ENCODE measurements around the gene LHFPL2.
A peak's percentile ranks its signal among the peaks of the same experiment; 100 is the strongest.

Gene LHFPL2

DNA sequence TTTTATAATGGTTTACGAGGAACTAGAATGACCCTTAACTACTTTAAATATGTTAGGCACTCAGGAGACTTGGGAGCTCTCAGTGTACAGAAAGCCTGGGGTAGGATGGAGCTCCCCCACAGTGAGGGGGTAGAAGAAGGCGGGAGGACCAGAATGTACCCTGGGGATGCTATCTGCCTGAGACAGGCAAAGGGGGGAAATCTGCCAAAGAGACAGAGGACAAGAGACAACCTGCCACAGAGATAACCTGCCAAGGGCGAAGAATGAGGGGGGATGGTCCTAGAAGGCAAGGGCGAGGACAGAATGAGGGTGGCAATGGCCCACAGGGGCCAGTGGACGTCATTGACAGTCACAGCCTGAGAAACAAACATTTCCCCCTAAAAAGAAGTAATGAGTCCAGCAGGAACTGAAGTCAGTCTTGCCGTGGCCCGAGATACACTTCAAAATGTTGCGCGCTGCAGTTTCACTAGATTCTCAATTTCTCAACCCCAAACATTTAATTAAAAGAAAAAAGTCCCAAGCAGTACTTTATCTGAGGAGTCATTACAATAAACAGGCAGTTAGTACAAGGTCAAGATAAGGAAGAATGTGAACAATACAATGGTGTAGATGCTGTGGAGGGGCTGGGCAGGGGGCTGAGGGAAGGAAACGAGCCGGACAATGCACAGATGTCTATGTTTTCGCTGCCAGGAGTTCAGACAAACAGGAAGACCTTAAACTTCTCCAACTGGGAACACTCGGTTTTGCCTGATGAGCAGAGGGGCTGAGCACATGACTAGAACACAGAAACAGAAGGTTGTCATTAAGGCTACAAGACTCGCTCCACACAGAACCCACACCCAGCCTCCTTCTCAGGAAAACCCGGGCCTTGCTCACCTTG, 125.0 kb downstream of the LHFPL2 start:
- Histone ChIP-seq H3K79me2 (ENCODE audit: control insufficient read depth, insufficient read depth, low read length, unreplicated experiment) (peaks cover 17% of the 10 kb centered on the region), H2AFZ (ENCODE audit: low read length, unreplicated experiment) (no peak overlapping the region), H3K4me3 (ENCODE audit: low read depth, low read length) (no peak overlapping the region), H3K27me3 (ENCODE audit: insufficient read depth, low read length) (no peaks in the 10 kb centered on the region), H3K27ac (ENCODE audit: low read depth, low read length) (no peak overlapping the region), H3K4me1 (ENCODE audit: control insufficient read depth, insufficient read depth, low read length, unreplicated experiment) (peaks cover 53% of the 10 kb centered on the region), H3K36me3 (ENCODE audit: insufficient read depth, low read length) (no peaks in the 10 kb centered on the region)

DNA sequence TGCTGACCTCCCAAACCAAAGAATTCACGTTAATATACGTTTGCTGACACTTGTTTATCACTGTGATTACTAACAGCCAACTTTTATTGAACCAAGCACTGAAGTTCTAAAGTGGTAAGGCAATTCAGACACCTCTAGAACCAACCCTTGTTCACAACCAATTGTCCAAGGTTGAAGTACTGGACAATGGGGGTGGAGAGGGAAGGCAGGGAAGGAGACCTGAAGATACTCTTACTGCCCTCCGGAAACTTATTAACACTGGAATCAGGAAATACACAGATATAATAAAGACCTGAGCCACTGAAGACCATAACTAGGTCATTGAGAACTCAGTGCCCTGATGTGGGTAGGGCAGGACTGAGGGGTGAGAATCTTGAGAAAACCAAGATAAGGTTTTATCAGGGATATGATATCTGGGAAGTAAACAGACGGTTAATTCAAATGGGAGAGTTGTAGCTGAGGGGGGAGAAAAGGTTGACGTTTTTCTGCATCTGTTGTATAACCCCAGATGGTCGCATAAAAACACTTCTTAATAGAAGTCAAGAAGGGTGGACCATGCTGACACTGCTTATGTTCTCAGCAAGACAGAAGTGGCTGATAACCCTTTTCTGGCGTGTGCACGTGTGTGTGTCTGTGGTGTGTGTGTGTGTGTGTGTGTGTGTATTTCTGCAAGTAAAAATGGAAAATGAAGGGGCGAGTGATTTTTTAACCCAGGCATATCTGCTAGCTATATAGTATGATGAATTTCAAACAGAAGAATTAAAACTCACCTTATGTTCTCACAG, 125.9 kb downstream of the LHFPL2 start:
- Histone ChIP-seq H3K27me3 (ENCODE audit: insufficient read depth, low read length) (no peaks in the 10 kb centered on the region), H2AFZ (ENCODE audit: low read length, unreplicated experiment) (no peak overlapping the region), H3K4me1 (ENCODE audit: control insufficient read depth, insufficient read depth, low read length, unreplicated experiment) (peaks cover 52% of the 10 kb centered on the region), H3K27ac (ENCODE audit: low read depth, low read length) (no peak overlapping the region), H3K36me3 (ENCODE audit: insufficient read depth, low read length) (no peaks in the 10 kb centered on the region), H3K4me3 (ENCODE audit: low read depth, low read length) (no peak overlapping the region), H3K79me2 (ENCODE audit: control insufficient read depth, insufficient read depth, low read length, unreplicated experiment) (peaks cover 17% of the 10 kb centered on the region)

DNA sequence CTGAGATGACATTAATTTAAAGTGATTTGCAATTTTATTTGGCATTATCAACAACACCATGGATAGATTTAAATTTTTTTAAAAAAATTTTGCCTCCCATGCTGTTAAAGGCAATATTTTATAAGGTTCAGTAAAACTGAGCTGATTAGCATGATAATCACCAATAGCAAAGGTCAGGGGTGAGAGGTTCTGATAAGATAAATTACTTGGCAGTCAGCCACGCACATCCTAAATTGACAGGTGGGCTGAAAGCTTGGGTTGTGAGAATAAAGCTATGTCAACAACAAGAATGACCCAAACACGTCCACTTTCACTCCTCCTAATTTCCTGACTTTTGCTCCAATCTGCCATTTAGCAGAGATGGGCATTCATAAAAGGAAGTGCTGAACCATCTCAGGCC, 127.1 kb downstream of the LHFPL2 start:
- no peaks in the 10 kb centered on the region for H3K36me3 ChIP-seq (ENCODE audit: insufficient read depth, low read length)
- H3K27ac ChIP-seq (ENCODE audit: low read depth, low read length) = no peak overlapping the region
- H3K79me2 ChIP-seq (ENCODE audit: control insufficient read depth, insufficient read depth, low read length, unreplicated experiment) = peaks cover 17% of the 10 kb centered on the region
- H3K4me1 ChIP-seq (ENCODE audit: control insufficient read depth, insufficient read depth, low read length, unreplicated experiment) = peaks cover 42% of the 10 kb centered on the region
- no peaks in the 10 kb centered on the region for H3K27me3 ChIP-seq (ENCODE audit: insufficient read depth, low read length)
- no peak overlapping the region for H3K4me3 ChIP-seq (ENCODE audit: low read depth, low read length)
- H2AFZ ChIP-seq (ENCODE audit: low read length, unreplicated experiment) = no peak overlapping the region

DNA sequence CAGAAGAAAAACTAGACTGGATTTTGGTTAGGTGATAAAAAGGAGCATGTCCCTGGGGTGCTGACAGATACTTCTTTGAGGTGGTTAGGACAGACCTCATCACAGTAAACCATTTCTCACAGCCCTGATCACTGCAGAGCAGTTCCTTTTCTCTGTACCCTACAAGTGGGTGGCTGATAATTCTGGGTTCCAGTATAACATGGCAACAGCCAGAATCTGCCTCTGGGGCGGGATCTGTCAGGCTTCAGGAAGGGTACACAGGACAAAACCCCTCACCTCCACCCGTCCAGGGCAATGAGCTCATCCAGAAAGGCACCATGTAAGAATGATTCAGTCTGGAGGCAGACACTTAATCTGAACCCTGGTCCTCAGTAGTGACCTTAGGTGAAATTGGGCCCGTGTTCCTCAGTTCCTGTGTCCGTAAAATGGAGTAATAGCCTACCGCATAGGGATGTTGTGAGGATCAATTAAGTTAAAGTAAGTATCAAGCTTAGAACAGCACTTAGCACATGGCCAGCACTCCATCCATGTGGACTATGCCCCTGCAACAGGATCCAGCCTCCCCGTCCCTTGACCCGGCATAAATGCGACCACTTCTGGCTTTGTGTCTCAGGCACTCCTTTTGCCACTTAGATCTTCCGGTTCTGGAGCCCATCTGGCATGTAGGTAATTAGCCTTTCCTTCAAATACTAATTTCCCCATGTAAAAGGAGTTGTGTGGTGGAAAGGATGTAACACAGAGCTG, 129.2 kb downstream of the LHFPL2 start:
- Histone ChIP-seq H3K4me3 (ENCODE audit: low read depth, low read length) (no peak overlapping the region; the same call in 1 of the 2 replicates), H2AFZ (ENCODE audit: low read length, unreplicated experiment) (peak overlapping the region; percentile 31), H3K27ac (ENCODE audit: low read depth, low read length) (peak overlapping the region; percentile 99), H3K4me1 (ENCODE audit: control insufficient read depth, insufficient read depth, low read length, unreplicated experiment) (peaks cover 36% of the 10 kb centered on the region), H3K36me3 (ENCODE audit: insufficient read depth, low read length) (no peaks in the 10 kb centered on the region), H3K27me3 (ENCODE audit: insufficient read depth, low read length) (no peaks in the 10 kb centered on the region), H3K79me2 (ENCODE audit: control insufficient read depth, insufficient read depth, low read length, unreplicated experiment) (peaks cover 10% of the 10 kb centered on the region)

DNA sequence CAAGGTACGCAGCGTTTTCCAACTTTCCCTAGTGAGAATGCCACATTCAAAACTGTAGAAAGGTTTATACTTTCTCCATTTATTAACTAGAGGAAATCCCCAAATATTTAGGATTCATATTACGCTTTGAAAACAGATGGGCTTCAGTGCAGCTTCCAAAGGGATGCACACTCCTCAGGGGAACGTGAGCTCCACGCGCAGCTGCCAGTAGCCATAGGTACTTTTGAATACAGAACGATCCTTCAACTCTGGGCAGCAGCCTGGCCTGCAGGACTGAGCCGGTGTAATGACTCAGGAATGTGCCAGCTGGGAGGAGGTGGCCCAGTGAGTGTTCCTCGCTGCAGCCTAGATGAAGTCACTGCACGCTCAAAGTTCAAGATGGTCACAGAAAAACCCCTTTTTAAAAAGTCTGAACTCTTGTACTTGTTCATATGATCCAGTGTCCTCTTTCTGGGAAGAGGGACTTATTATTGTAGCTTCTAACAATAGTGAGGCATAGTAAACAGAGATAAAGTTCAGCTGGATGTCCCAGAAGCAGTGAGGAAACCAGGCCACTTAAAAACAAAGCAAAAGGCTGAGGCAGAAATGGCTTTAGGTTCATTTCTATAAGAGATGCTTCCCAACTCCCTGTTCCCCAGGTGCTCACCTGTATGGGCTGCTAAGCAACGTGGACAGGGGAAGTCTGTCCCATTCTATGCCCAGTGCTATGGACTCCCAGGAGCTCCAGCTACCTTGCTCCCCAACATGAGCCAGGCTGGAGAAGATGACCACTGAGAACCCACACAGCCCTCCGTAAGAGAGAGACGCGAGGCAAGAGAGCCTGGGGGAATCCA, 130.0 kb downstream of the LHFPL2 start:
- peak overlapping the region; percentile 31 for H2AFZ ChIP-seq (ENCODE audit: low read length, unreplicated experiment)
- H3K27ac ChIP-seq (ENCODE audit: low read depth, low read length) = peak overlapping the region; percentile 99
- no peak overlapping the region; the same call in 1 of the 2 replicates for H3K4me3 ChIP-seq (ENCODE audit: low read depth, low read length)
- H3K27me3 ChIP-seq (ENCODE audit: insufficient read depth, low read length) = no peaks in the 10 kb centered on the region
- peaks cover 10% of the 10 kb centered on the region for H3K79me2 ChIP-seq (ENCODE audit: control insufficient read depth, insufficient read depth, low read length, unreplicated experiment)
- H3K36me3 ChIP-seq (ENCODE audit: insufficient read depth, low read length) = no peaks in the 10 kb centered on the region
- peaks cover 39% of the 10 kb centered on the region for H3K4me1 ChIP-seq (ENCODE audit: control insufficient read depth, insufficient read depth, low read length, unreplicated experiment)

DNA sequence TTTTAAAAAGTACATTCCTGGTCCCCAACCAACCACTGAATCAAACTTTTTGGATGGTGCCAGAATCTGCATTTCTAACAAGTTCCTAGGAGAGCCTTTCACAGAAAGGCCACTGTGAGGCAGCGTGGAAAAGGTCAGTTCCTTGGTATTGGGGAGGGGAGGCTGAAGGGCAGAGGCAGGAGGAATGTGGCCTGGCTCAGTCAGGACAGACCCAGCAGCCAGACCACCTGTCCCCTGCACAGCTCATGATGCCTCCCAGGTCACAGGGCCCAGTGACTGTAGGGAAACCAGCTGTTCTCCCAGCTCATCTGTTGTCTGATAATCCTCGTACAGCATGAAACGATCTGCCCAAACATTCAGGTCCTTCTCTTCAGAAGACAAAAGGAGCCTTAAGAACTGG, 132.9 kb downstream of the LHFPL2 start:
- H2AFZ ChIP-seq (ENCODE audit: low read length, unreplicated experiment) = no peak overlapping the region

DNA sequence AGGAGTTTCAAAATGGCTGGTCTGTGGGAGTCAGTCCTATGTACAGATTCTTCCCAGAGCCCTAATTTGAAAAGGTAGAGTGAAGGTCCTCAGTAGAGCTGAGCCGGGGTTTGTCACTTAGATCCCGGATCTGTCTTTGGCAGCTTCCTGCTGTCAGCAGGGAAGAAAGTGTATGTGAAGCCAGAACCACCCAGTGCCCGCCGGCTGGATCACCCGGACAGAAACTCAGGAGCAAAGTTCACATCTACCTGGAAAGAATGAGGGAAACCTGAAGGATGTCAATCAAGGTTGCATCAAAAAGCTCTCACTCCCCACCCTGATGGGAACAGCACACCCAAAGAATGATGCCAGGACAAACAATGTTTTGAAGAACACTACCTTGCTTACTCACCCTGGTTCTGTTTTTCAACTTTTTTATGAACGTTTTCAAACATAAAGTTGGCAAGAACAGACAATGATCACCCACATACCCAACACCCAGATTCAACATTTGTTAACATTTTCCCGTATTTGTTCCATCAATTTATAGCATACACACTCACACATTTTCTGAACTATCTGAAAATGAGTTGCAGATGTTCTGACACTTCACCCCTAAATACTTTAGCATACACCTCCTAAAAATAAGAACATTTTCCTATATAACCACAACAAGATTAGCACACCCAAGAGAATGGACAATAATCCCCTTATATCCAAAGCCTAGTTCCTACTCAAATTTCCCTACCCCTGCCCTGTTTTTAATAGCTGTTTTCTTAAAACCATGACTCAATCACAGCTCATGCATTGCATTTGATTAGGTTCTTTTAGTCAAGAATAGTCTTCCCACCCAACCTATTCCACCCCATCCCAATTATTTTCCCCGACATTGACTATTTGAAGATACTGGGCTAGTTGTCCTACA, 133.9 kb downstream of the LHFPL2 start:
- H3K27me3 ChIP-seq (ENCODE audit: insufficient read depth, low read length) = no peaks in the 10 kb centered on the region
- H3K4me3 ChIP-seq (ENCODE audit: low read depth, low read length) = peak overlapping the region; percentile 40; the same call in 1 of the 2 replicates
- no peaks in the 10 kb centered on the region for H3K36me3 ChIP-seq (ENCODE audit: insufficient read depth, low read length)
- peaks cover 47% of the 10 kb centered on the region for H3K4me1 ChIP-seq (ENCODE audit: control insufficient read depth, insufficient read depth, low read length, unreplicated experiment)
- peak overlapping the region; percentile 93 for H3K27ac ChIP-seq (ENCODE audit: low read depth, low read length)
- no peak overlapping the region for H2AFZ ChIP-seq (ENCODE audit: low read length, unreplicated experiment)
- peaks cover 14% of the 10 kb centered on the region for H3K79me2 ChIP-seq (ENCODE audit: control insufficient read depth, insufficient read depth, low read length, unreplicated experiment)

More for the DNA sequence above, 132.9 kb downstream of the LHFPL2 start:
- peak overlapping the region; percentile 93 for H3K27ac ChIP-seq (ENCODE audit: low read depth, low read length)
- H3K4me3 ChIP-seq (ENCODE audit: low read depth, low read length) = no peak overlapping the region
- H3K36me3 ChIP-seq (ENCODE audit: insufficient read depth, low read length) = no peaks in the 10 kb centered on the region
- no peaks in the 10 kb centered on the region for H3K27me3 ChIP-seq (ENCODE audit: insufficient read depth, low read length)
- peaks cover 16% of the 10 kb centered on the region for H3K79me2 ChIP-seq (ENCODE audit: control insufficient read depth, insufficient read depth, low read length, unreplicated experiment)
- peaks cover 44% of the 10 kb centered on the region for H3K4me1 ChIP-seq (ENCODE audit: control insufficient read depth, insufficient read depth, low read length, unreplicated experiment)

DNA sequence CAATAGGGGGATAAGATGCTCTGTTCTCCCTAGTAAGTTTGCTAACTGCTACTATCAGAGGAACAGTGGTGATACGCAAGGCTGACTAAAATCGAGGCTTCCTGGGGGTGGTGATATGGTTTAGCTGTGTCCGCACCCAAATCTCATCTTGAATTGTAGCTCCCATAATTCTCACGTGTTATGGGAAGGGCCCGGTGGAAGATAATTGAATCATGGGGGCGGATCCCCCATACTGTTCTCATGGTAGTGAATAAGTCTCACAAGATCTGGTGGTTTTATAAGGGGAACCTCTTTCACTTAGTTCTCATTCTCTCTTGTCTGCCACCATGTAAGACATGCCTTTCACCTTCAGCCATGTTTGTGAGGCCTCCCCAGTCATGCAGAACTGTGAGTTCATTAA, 135.1 kb downstream of the LHFPL2 start:
- Histone ChIP-seq H3K27me3 (ENCODE audit: insufficient read depth, low read length) (no peaks in the 10 kb centered on the region), H3K4me3 (ENCODE audit: low read depth, low read length) (no peak overlapping the region), H3K79me2 (ENCODE audit: control insufficient read depth, insufficient read depth, low read length, unreplicated experiment) (peaks cover 24% of the 10 kb centered on the region), H3K4me1 (ENCODE audit: control insufficient read depth, insufficient read depth, low read length, unreplicated experiment) (peaks cover 48% of the 10 kb centered on the region), H2AFZ (ENCODE audit: low read length, unreplicated experiment) (no peak overlapping the region), H3K27ac (ENCODE audit: low read depth, low read length) (no peak overlapping the region), H3K36me3 (ENCODE audit: insufficient read depth, low read length) (no peaks in the 10 kb centered on the region)

DNA sequence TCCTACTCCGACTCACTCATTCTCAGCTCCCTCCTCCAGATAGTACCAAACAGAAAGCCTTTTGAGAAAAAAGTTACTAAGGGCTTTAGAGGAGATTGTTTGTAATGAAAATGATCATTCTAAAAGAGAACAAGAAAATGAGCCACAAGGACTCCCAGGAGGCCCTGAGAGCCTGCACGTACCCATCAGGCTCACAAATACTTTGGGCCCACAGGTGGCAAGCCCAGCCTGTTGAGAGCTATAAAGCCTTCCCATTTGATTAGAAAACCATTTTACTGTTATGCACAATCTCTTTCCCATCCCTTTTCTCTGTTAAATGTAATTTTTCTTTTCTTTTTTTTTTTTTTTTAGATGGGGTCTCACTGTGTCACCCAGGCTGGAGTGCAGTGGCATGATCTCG, 136.1 kb downstream of the LHFPL2 start:
- Histone ChIP-seq H3K4me3 (ENCODE audit: low read depth, low read length) (no peak overlapping the region), H2AFZ (ENCODE audit: low read length, unreplicated experiment) (no peak overlapping the region), H3K4me1 (ENCODE audit: control insufficient read depth, insufficient read depth, low read length, unreplicated experiment) (peaks cover 51% of the 10 kb centered on the region), H3K36me3 (ENCODE audit: insufficient read depth, low read length) (no peaks in the 10 kb centered on the region), H3K27ac (ENCODE audit: low read depth, low read length) (no peak overlapping the region), H3K79me2 (ENCODE audit: control insufficient read depth, insufficient read depth, low read length, unreplicated experiment) (peaks cover 33% of the 10 kb centered on the region), H3K27me3 (ENCODE audit: insufficient read depth, low read length) (no peaks in the 10 kb centered on the region)
